ENCODE results near the gene KTN1. TPM values are rescaled to one million over a fixed set of nuclear protein-coding genes. Genes with fewer than 3 reads are reported as not detected.

Gene KTN1
- total RNA-seq, 1 donor from 2014 or later: 138 TPM

DNA sequence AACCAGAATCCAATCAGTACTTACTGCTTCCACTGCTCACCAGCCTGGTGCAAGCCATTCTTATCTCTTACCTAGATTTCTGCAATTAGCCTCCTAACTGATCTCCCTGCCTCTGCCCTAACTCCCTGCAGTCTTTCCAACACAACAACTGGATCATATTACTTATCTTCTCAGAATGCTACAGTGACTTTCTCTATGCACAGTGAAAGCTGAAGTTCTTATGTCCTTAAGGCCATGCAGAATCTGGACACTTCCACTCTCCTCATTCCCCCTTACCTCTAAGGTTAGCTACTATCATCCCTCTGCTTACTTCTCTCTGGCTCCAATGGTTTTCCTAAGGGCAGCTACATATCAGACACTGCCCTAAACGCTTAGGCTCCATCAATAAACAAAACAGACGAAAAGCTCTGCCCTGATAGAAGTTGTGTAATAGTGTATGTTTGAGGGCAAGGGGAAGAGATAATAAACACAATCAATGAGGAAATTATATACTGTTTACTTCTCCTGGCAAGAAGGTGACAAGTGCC lies 4.0 kb downstream of the KTN1 start:
- Mint-ChIP-seq H3K36me3 (ENCODE audit: unreplicated experiment) (no peaks in the 10 kb centered on the region), H3K27me3 (ENCODE audit: unreplicated experiment) (no peaks in the 10 kb centered on the region), H3K4me1 (ENCODE audit: unreplicated experiment) (peaks cover 59% of the 10 kb centered on the region), H3K27ac (ENCODE audit: unreplicated experiment) (no peak overlapping the region), H3K9me3 (ENCODE audit: unreplicated experiment) (no peaks in the 10 kb centered on the region), H3K4me3 (ENCODE audit: unreplicated experiment) (no peak overlapping the region)
- no peak for DNase-seq (ENCODE audit: extremely low spot score, unreplicated experiment)
- TF ChIP-seq, protein P1, sequence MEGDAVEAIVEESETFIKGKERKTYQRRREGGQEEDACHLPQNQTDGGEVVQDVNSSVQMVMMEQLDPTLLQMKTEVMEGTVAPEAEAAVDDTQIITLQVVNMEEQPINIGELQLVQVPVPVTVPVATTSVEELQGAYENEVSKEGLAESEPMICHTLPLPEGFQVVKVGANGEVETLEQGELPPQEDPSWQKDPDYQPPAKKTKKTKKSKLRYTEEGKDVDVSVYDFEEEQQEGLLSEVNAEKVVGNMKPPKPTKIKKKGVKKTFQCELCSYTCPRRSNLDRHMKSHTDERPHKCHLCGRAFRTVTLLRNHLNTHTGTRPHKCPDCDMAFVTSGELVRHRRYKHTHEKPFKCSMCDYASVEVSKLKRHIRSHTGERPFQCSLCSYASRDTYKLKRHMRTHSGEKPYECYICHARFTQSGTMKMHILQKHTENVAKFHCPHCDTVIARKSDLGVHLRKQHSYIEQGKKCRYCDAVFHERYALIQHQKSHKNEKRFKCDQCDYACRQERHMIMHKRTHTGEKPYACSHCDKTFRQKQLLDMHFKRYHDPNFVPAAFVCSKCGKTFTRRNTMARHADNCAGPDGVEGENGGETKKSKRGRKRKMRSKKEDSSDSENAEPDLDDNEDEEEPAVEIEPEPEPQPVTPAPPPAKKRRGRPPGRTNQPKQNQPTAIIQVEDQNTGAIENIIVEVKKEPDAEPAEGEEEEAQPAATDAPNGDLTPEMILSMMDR (IDR thresholded peaks at IDR 0.05): no peak

DNA sequence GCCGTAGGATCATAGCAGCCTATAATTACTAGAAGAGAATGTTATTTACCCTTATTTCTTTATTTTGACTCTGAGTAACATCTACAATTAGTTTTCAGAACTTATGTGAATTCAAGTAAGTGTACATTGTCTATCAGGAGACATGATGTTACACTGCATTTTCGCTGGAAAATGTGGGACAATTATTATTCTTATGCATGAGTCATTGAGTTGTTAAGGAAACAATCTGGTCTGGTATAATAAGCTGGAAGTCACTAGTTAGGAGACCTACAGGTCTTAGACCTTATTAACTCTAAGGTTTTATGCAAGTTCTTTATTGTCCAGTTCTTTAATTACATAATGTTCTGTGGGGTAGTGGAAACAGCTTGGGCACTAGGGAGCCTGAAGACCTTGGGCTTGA lies 5.8 kb downstream of the KTN1 start:
- no peaks in the 10 kb centered on the region for H3K9me3 Mint-ChIP-seq (ENCODE audit: unreplicated experiment)
- no peak overlapping the region for H3K4me3 Mint-ChIP-seq (ENCODE audit: unreplicated experiment)
- peaks cover 69% of the 10 kb centered on the region for H3K4me1 Mint-ChIP-seq (ENCODE audit: unreplicated experiment)
- H3K27ac Mint-ChIP-seq (ENCODE audit: unreplicated experiment): peak overlapping the region; percentile 75
- H3K27me3 Mint-ChIP-seq (ENCODE audit: unreplicated experiment): no peaks in the 10 kb centered on the region
- no peak for DNase-seq (ENCODE audit: extremely low spot score, unreplicated experiment)
- H3K36me3 Mint-ChIP-seq (ENCODE audit: unreplicated experiment): no peaks in the 10 kb centered on the region
- TF ChIP-seq, protein P1 (IDR thresholded peaks at IDR 0.05): no peak

DNA sequence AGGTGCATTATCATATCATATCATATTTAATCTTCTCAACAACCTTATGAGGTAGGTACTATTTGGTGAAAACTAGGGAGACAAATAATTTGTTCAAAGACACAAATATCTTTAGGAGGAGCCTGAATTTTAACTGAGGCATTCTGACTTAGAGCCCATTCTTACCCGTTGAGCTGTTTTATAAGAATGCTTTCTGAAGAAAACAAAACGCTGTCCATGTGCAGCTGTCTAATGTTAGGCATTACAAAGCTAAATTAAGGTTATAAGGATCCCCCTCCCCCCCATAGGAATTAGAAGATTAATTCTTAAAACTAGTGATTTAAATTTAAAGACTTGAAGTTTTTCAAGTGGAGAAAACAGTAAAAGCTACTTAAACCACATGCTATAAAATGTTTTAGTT lies 6.4 kb downstream of the KTN1 start:
- TF ChIP-seq, protein P1 (IDR thresholded peaks at IDR 0.05): no peak
- H3K27me3 Mint-ChIP-seq (ENCODE audit: unreplicated experiment): no peaks in the 10 kb centered on the region
- H3K36me3 Mint-ChIP-seq (ENCODE audit: unreplicated experiment): no peaks in the 10 kb centered on the region
- DNase-seq (ENCODE audit: extremely low spot score, unreplicated experiment): no peak
- no peak overlapping the region for H3K4me3 Mint-ChIP-seq (ENCODE audit: unreplicated experiment)
- no peaks in the 10 kb centered on the region for H3K9me3 Mint-ChIP-seq (ENCODE audit: unreplicated experiment)
- peak overlapping the region; percentile 75 for H3K27ac Mint-ChIP-seq (ENCODE audit: unreplicated experiment)
- peaks cover 64% of the 10 kb centered on the region for H3K4me1 Mint-ChIP-seq (ENCODE audit: unreplicated experiment)

DNA sequence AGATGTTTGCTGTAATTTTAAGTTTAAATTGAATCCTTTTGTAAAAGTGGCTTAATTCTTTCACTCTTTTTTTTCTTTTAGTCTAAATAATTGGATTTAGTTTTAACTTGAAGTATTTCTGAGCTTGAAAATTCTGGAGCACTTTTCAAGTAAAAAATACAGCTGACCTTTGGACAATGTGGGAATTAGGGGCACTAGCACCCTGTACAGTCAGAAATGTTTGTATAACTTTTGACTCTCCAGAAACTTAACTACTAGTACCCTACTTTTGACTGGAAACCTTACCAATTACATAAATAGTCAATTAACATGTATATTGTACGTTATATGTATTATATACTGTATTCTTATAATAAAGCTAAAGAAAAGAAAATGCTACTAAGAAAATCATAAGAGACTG lies 7.8 kb downstream of the KTN1 start:
- H3K9me3 Mint-ChIP-seq (ENCODE audit: unreplicated experiment): no peaks in the 10 kb centered on the region
- H3K4me3 Mint-ChIP-seq (ENCODE audit: unreplicated experiment): no peak overlapping the region
- peaks cover 3% of the 10 kb centered on the region for H3K36me3 Mint-ChIP-seq (ENCODE audit: unreplicated experiment)
- DNase-seq (ENCODE audit: extremely low spot score, unreplicated experiment): no peak
- H3K4me1 Mint-ChIP-seq (ENCODE audit: unreplicated experiment): peaks cover 67% of the 10 kb centered on the region
- TF ChIP-seq, protein P1 (IDR thresholded peaks at IDR 0.05): no peak
- no peaks in the 10 kb centered on the region for H3K27me3 Mint-ChIP-seq (ENCODE audit: unreplicated experiment)
- H3K27ac Mint-ChIP-seq (ENCODE audit: unreplicated experiment): no peak overlapping the region

DNA sequence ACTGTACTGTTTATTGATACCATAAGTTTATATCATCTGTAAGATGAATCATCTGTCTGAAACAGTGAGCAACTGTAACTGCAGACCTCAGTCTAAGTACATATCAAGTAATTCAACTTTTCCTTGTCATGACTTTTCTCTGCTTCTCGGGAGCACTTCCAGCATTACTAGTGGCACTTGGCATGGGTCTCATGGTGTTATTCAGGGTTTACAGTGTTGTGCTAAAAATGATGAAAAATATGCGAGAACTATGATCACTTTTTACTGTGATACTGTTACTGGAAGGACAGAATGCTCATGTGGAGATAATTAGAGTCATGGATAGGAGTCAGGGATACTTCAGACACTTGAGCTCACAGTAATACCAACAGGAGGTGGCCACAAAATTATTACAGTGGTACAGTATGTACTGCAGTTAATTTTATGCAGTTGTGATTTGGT lies 8.3 kb downstream of the KTN1 start:
- TF ChIP-seq, protein P1 (IDR thresholded peaks at IDR 0.05): no peak
- H3K4me1 Mint-ChIP-seq (ENCODE audit: unreplicated experiment): peaks cover 68% of the 10 kb centered on the region
- peaks cover 3% of the 10 kb centered on the region for H3K36me3 Mint-ChIP-seq (ENCODE audit: unreplicated experiment)
- peak overlapping the region; percentile 75 for H3K27ac Mint-ChIP-seq (ENCODE audit: unreplicated experiment)
- H3K4me3 Mint-ChIP-seq (ENCODE audit: unreplicated experiment): no peak overlapping the region
- no peak for DNase-seq (ENCODE audit: extremely low spot score, unreplicated experiment)
- no peaks in the 10 kb centered on the region for H3K27me3 Mint-ChIP-seq (ENCODE audit: unreplicated experiment)
- no peaks in the 10 kb centered on the region for H3K9me3 Mint-ChIP-seq (ENCODE audit: unreplicated experiment)
